GM12873 (cell line): ENCODE data around the gene BNC2.

Experiments used
- TF ChIP-seq, protein P1 (sequence below): IDR thresholded peaks from 2 replicates; pipeline ENCODE4 v1.5.1; 2012; ENCODE audit warnings: low read depth, mild to moderate bottlenecking, moderate library complexity, low read length, control low read depth; ENCODE audit not compliant: insufficient read depth; ENCODE audit errors: missing control alignments

The BNC2 gene

DNA sequence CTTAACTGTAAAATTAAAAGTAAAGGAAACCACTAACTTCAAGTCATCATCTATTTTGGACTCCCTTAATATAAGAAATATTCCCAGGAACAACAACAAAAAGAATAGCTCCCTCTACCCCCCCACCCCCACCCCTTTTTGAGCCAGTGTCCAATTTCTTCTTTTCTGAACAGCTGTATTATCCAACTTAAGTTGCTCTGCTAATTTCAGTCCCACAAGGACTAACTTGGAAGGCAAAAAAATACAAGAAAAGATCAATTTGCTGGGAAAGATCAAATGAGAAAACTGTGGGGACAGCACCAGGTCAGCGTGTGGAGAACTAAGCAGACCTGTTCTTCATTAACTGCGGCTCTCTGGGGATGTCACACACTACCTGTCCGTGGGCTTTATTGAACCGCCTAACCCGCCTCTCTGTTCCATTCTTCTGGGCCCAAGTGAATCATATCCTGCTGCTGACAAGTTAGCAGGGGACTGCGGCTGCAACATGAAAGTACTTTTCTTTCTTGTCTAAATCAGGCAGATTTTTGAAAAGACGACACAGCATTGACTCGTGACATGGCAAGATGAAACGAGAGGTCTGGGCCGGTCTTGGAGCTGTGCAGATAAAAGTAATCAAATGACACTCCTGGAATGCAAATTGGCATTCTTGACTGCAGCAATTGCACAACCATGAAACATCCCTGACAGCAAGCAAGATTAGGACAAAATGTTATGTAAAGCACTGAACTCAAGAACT, 2.7 kb downstream of the BNC2 start:
- TF ChIP-seq, protein P1, sequence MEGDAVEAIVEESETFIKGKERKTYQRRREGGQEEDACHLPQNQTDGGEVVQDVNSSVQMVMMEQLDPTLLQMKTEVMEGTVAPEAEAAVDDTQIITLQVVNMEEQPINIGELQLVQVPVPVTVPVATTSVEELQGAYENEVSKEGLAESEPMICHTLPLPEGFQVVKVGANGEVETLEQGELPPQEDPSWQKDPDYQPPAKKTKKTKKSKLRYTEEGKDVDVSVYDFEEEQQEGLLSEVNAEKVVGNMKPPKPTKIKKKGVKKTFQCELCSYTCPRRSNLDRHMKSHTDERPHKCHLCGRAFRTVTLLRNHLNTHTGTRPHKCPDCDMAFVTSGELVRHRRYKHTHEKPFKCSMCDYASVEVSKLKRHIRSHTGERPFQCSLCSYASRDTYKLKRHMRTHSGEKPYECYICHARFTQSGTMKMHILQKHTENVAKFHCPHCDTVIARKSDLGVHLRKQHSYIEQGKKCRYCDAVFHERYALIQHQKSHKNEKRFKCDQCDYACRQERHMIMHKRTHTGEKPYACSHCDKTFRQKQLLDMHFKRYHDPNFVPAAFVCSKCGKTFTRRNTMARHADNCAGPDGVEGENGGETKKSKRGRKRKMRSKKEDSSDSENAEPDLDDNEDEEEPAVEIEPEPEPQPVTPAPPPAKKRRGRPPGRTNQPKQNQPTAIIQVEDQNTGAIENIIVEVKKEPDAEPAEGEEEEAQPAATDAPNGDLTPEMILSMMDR: no peak

DNA sequence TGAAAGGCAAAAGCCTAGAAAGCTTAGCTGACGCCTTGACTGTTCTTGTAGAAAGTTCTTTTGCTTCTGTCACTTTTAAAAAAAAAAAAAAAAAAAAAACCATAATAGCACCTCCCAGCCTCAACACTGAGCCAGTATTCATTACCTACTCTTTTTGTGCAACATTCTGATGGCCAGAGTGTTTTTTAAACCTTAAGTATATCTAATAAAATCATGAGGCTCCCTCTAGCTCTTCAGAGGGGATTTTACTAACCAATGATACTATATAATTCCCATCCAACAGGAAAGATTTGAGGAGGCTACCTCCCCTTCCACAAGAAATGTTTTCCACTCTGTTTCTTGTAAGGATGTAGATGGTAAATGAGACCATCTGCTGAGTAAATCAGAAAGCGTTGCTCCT, 3.9 kb downstream of the BNC2 start:
- TF ChIP-seq, protein P1: no peak

DNA sequence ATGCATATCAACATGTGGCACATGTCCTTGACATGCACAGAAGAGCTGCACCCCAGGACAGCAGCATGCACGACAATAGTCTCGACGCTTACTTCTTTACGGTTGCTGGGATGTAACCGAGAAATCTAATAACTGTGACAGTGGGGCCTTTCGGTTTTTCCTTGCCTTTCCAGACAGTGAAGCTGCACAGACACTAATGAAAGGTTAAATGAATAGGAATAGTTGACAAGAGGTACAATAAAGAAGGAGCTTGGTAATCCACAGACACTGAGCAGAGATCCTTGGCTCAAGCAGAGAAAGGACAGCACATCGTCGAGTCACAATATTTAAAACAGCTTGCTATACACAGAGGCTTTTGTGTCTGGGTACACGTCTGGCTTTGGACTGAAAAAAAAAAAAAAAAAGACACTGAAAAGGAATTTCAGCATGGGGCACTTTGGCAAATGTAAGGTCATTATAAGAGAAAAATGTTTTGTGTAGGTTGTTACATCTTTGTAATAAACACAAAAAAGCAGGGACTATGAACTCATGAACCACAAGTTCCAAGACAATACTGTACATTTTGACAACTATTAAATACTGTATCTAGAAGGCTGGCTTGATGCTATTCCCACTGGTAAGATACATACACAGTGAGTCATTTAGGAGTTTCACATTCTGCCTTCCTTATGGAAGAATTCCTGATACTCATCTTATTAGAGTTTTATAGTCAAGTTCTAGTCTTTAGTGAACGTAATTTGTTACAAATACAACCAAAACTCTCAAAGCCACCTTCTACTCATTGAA, 5.6 kb downstream of the BNC2 start:
- TF ChIP-seq, protein P1: no peak

DNA sequence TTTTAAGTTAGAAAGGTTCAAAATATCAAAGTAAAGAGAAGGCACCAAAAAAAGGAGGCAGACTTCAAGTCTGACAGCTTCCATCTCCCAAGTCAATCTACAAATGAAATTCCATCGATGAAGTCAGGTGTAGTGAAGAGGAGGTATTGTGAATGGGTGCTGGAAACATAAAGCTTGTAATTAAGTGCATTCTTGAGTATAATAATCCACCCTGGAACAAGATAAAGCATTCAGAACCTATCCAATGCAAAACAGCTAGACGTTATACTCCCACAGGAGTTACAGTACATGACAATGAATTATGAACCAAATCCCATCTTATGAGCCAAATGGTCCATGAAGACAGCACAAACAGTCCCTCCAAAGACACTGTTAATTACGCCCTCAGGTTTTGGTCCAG, 22.3 kb downstream of the BNC2 start:
- TF ChIP-seq, protein P1: no peak

DNA sequence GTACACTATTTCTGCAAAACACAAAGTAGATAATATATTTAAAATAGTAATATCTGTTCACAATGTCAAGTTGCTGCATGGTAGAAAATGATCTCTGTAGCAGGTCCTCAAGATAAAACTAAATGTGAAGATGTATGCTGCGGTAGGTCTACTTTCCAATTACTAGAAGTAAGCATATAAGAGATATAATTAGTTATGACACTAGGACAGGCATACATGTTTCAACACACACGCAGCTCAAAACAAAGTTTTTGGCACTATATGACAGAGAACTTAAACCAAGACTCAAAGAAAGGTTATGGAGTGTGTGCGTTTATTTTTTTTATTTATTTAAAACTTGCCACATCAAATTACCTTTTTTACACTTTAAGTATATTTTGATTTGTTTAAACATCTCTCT, 23.5 kb downstream of the BNC2 start:
- TF ChIP-seq, protein P1: no peak

DNA sequence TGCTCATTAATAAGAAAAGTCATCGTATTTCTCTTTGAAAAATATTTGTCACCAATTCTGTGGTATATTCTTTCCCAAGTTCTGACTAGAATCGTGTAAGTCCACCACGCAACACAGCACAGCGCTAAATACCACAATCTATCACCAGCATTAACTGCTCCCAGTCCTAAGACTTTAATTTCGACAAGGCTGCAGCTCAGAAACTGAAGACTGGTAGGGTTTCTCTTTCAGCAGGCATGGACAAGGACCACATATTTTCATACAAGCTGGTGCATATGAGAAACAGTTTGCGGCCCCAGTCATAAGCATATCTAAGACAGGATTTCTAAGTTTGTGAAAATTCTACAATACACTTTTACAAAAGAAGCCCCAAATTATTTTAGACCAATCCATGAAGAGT, 24.1 kb downstream of the BNC2 start:
- TF ChIP-seq, protein P1: no peak

DNA sequence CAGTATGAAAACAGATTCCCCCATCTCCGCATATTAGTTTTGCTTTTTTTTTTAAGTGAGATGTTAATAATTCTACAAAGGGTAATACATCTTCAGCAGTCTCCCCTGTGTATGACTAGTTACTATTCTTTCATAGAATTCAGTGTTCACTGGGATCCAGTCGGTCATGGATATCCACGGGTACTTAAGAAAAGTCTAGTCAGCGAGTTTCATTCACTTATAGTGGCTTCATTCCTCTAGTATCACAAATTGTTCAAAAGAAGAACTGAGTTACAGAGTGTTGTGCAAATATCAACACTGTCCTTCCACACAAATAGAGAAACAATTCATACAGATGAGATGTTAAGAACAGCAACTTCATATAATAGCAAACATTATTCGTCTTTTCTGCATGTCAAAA, 35.7 kb downstream of the BNC2 start:
- TF ChIP-seq, protein P1: no peak
